Stimulated activated CD4-positive, alpha-beta T cell treated with anti-CD3 and anti-CD28 coated beads, Interleukin-4, amount 100 ng/mL, for 4 hours (primary cell): ENCODE measurements around the gene FAF2.
A peak's percentile ranks its signal among the peaks of the same experiment; 100 is the strongest.

Experiments
- DNase-seq, 2 experiments: peaks; one replicate each; pipeline ENCODE4 v3.0.0-alpha.2; 2020

The FAF2 gene

GRCh38 chr5:176513788-176514187 is 65.6 kb downstream of the FAF2 start:
- no peak for DNase-seq

- no peak for DNase-seq
These were observed 66.2 kb downstream of the FAF2 start for GRCh38 chr5:176514244-176514950.

GRCh38 chr5:176515396-176515795 is 67.2 kb downstream of the FAF2 start:
- no peak for DNase-seq

- DNase-seq, result no peak
These were observed 69.0 kb downstream of the FAF2 start for GRCh38 chr5:176517053-176517661.

GRCh38 chr5:176519810-176520720 is 71.9 kb downstream of the FAF2 start:
- DNase-seq, result no peak

GRCh38 chr5:176521286-176521685 is 73.1 kb downstream of the FAF2 start:
- DNase-seq, result no peak

GRCh38 chr5:176521699-176522263 is 73.6 kb downstream of the FAF2 start:
- DNase-seq, result no peak

GRCh38 chr5:176524138-176524537 is 76.0 kb downstream of the FAF2 start:
- no peak for DNase-seq

GRCh38 chr5:176524987-176525386 is 76.8 kb downstream of the FAF2 start:
- no peak for DNase-seq

- no peak for DNase-seq
These were observed 77.5 kb downstream of the FAF2 start for GRCh38 chr5:176525677-176526076.

- no peak for DNase-seq
These were observed 78.3 kb downstream of the FAF2 start for GRCh38 chr5:176526462-176526861.

- DNase-seq, result no peak
These were observed 79.3 kb downstream of the FAF2 start for GRCh38 chr5:176527246-176528222.

- DNase-seq, result no peak
These were observed 80.1 kb downstream of the FAF2 start for GRCh38 chr5:176528301-176528700.

- DNase-seq, result no peak
These were observed 80.6 kb downstream of the FAF2 start for GRCh38 chr5:176528761-176529115.

GRCh38 chr5:176529116-176529740 is 81.0 kb downstream of the FAF2 start:
- DNase-seq, result no peak

- peak in 1 of 2 experiments; percentile 40 for DNase-seq
These were observed 81.6 kb downstream of the FAF2 start for GRCh38 chr5:176529741-176530141.

- no peak for DNase-seq
These were observed 82.3 kb downstream of the FAF2 start for GRCh38 chr5:176530393-176530982.

- no peak for DNase-seq
These were observed 83.1 kb downstream of the FAF2 start for GRCh38 chr5:176530983-176531901.

GRCh38 chr5:176531902-176532493 is 83.8 kb downstream of the FAF2 start:
- no peak for DNase-seq

GRCh38 chr5:176532795-176533194 is 84.6 kb downstream of the FAF2 start:
- no peak for DNase-seq
